WTC11 (cell line): Measurements from ENCODE around the gene LEMD3. TPM values are rescaled to one million over a fixed set of nuclear protein-coding genes. Genes with fewer than 3 reads are reported as not detected.

ENCODE experiments used
- ATAC-seq: fragments of 200-7000 bp; cut with Tn5 transposase; 2 replicates; pipeline ENCODE4 v1.10.0; 2021; ENCODE audit warnings: mild to moderate bottlenecking, moderate library complexity
- CTCF ChIA-PET: fragments of 300-600 bp; sonication (Branson Sonifier 250); formaldehyde crosslinking; loops from one replicate; lab custom pipeline; 2021; ENCODE audit warnings: antibody characterized with exemption; lab: Charles Lee
- POLR2A ChIA-PET: fragments of 350-600 bp; sonication (Branson Sonifier 250); formaldehyde crosslinking; loops from one replicate; lab custom pipeline; 2021; ENCODE audit warnings: antibody characterized with exemption; lab: Charles Lee
- DNase-seq: peaks from one replicate; pipeline ENCODE4 v3.0.0; 2021; ENCODE audit warnings: low spot score
- H3K27ac Mint-ChIP-seq: 2 replicates; pipeline ENCODE4 v1.8.0; 2021; ENCODE audit warnings: mixed read lengths
- H3K27me3 Mint-ChIP-seq: 2 replicates; pipeline ENCODE4 v1.8.0; 2021; ENCODE audit warnings: low read depth, mild to moderate bottlenecking, moderate library complexity, mixed read lengths
- H3K36me3 Mint-ChIP-seq: 2 replicates; pipeline ENCODE4 v1.8.0; 2021; ENCODE audit warnings: mixed read lengths
- H3K4me1 Mint-ChIP-seq: 2 replicates; pipeline ENCODE4 v1.8.0; 2022; ENCODE audit warnings: mixed read lengths
- H3K4me3 Mint-ChIP-seq: 2 replicates; pipeline ENCODE4 v1.8.0; 2021; ENCODE audit warnings: mild to moderate bottlenecking, moderate library complexity, mixed read lengths
- H3K9me3 Mint-ChIP-seq: 2 replicates; pipeline ENCODE4 v1.8.0; 2021; ENCODE audit warnings: mixed read lengths
- E2F4 ChIP-seq: sonication (generic); formaldehyde crosslinking; IDR thresholded peaks from 2 replicates; pipeline ENCODE4 v1.8.1; 2022; ENCODE audit warnings: low read depth, mild to moderate bottlenecking, moderate library complexity, missing genetic modification reagents, borderline replicate concordance
- JAZF1 ChIP-seq: fragments of 250-450 bp; sonication (Bioruptor Pico); IDR thresholded peaks from 2 replicates; pipeline ENCODE4 v1.9.0; 2021; ENCODE audit warnings: moderate library complexity, mild to moderate bottlenecking, inconsistent platforms
- KAT7 ChIP-seq: sonication (generic); formaldehyde crosslinking; IDR thresholded peaks from 2 replicates; pipeline ENCODE4 v1.8.1; 2023; ENCODE audit warnings: missing genetic modification reagents, mild to moderate bottlenecking, borderline replicate concordance
- MAX ChIP-seq: sonication (generic); formaldehyde crosslinking; IDR thresholded peaks from 2 replicates; pipeline ENCODE4 v1.8.0; 2022; ENCODE audit warnings: mild to moderate bottlenecking, missing genetic modification reagents
- RELA ChIP-seq: sonication (generic); formaldehyde crosslinking; IDR thresholded peaks from 2 replicates; pipeline ENCODE4 v1.8.1; 2022; ENCODE audit warnings: missing genetic modification reagents, mild to moderate bottlenecking, borderline replicate concordance
- SP1 ChIP-seq: sonication (generic); formaldehyde crosslinking; conservative IDR thresholded peaks from 2 replicates; pipeline ENCODE4 v1.8.1; 2022; ENCODE audit warnings: missing genetic modification reagents
- USF1 ChIP-seq: sonication (generic); formaldehyde crosslinking; IDR thresholded peaks from 2 replicates; pipeline ENCODE4 v1.8.0; 2022; ENCODE audit warnings: mild to moderate bottlenecking, missing genetic modification reagents
- ZNF263 ChIP-seq: sonication (generic); formaldehyde crosslinking; IDR thresholded peaks from 2 replicates; pipeline ENCODE4 v1.8.1; 2022; ENCODE audit warnings: low read depth, mild to moderate bottlenecking, moderate library complexity, missing genetic modification reagents
- ZNF532 ChIP-seq: fragments of 250-450 bp; sonication (Bioruptor Pico); IDR thresholded peaks from 2 replicates; pipeline ENCODE4 v1.9.0; 2021; ENCODE audit warnings: mild to moderate bottlenecking, borderline replicate concordance
- ZNF671 ChIP-seq: fragments of 250-450 bp; sonication (Bioruptor Pico); IDR thresholded peaks from 2 replicates; pipeline ENCODE4 v1.8.0; 2021; ENCODE audit warnings: mild to moderate bottlenecking
- total RNA-seq: library from RNA; stranded (reverse); gene quantifications from 3 replicates; pipeline ENCODE4 v1.2.3, GENCODE V29; 2021

Gene LEMD3
- total RNA-seq, 1 experiment from 2014 or later: 31.3 TPM

GRCh38 chr12:65164774-65165173 is 4.6 kb upstream of the LEMD3 start:
- 0 out of 2 replicates have a peak, but pooled peaks cover 3% of the 10 kb centered on the region for H3K9me3 Mint-ChIP-seq
- peaks cover 34% of the 10 kb centered on the region for H3K27me3 Mint-ChIP-seq
- ATAC-seq (no peak), DNase-seq (no peak)
- H3K27ac Mint-ChIP-seq: no peak overlapping the region
- peaks cover 5% of the 10 kb centered on the region; the same call in 1 of the 2 replicates for H3K4me1 Mint-ChIP-seq
- H3K4me3 Mint-ChIP-seq: no peak overlapping the region
- no peaks in the 10 kb centered on the region for H3K36me3 Mint-ChIP-seq
- ChIA-PET POLR2A (no interaction called here), CTCF (no interaction called here)
- TF ChIP-seq SP1 (CRISPR knock-in tag) (no peak), ZNF671 (CRISPR knock-in tag) (no peak), ZNF532 (CRISPR knock-in tag) (no peak), KAT7 (CRISPR knock-in tag) (no peak), MAX (no peak), RELA (no peak)

GRCh38 chr12:65168681-65169319 is 583 bp upstream of the LEMD3 start:
- H3K4me3 Mint-ChIP-seq: peak overlapping the region; percentile 98
- TF ChIP-seq JAZF1 (CRISPR knock-in tag) (no peak), USF1 (CRISPR knock-in tag) (no peak)
- H3K4me1 Mint-ChIP-seq: peaks cover 21% of the 10 kb centered on the region
- H3K27ac Mint-ChIP-seq: peak overlapping the region; percentile 99
- ATAC-seq (peak; percentile 4), DNase-seq (no peak)
- ChIA-PET CTCF (interaction anchor here (0.9 to 1.1 kb wide), 3 partner anchors 27 to 48 kb away, joined by 3 to 9 read pairs (median 5); partner anchors contain the start of gene WIF1), POLR2A (interaction anchor here (1.0 to 1.9 kb wide), 7 partner anchors 9 to 107 kb away, joined by 3 to 9 read pairs (median 4); no protein-coding TSS in a partner anchor)
- H3K36me3 Mint-ChIP-seq: no peaks in the 10 kb centered on the region
- 0 out of 2 replicates have a peak, but pooled peaks cover 3% of the 10 kb centered on the region for H3K9me3 Mint-ChIP-seq
- peaks cover 22% of the 10 kb centered on the region for H3K27me3 Mint-ChIP-seq

GRCh38 chr12:65170209-65170881 is 962 bp downstream of the LEMD3 start:
- 0 out of 2 replicates have a peak, but pooled peaks cover 3% of the 10 kb centered on the region for H3K9me3 Mint-ChIP-seq
- peak; percentile 67 for DNase-seq
- peak; percentile 40 for ATAC-seq
- ChIA-PET CTCF (interaction anchor here (0.9 to 1.2 kb wide), 2 partner anchors 62 to 368 kb away, joined by 3 to 4 read pairs; no protein-coding TSS in a partner anchor), POLR2A (interaction anchor here (1.9 kb wide), 1 partner anchor 16 kb away, joined by 9 read pairs; no protein-coding TSS in a partner anchor)
- H3K4me3 Mint-ChIP-seq: peak overlapping the region; percentile 98
- TF ChIP-seq ZNF263: 0 out of 2 replicates have a peak, but pooled peaks have one; percentile 53
- TF ChIP-seq E2F4 (CRISPR knock-in tag): no peak
- TF ChIP-seq, all 79 proteins: peak for 1
- Mint-ChIP-seq H3K27me3 (peaks cover 22% of the 10 kb centered on the region), H3K36me3 (no peaks in the 10 kb centered on the region), H3K27ac (peak overlapping the region; percentile 48; the same call in 1 of the 2 replicates), H3K4me1 (peaks cover 21% of the 10 kb centered on the region)
